ENCODE data around the gene ADGRL3.

ADGRL3 gene

GRCh38 chr4:61277785-61278760 lies 77.9 kb downstream of the ADGRL3 start:
- TF ChIP-seq GATA1 (IDR thresholded peaks at IDR 0.05; ENCODE audit: low read depth, low read length) (no peak), POLR2A (IDR thresholded peaks at IDR 0.05; ENCODE audit: low read length) (no peak)
- DNase-seq, result no peak

GRCh38 chr4:61292322-61292721 lies 92.2 kb downstream of the ADGRL3 start:
- DNase-seq, result no peak
- no peak for TF ChIP-seq GATA1 (IDR thresholded peaks at IDR 0.05; ENCODE audit: low read depth, low read length)
- no peak for TF ChIP-seq POLR2A (IDR thresholded peaks at IDR 0.05; ENCODE audit: low read length)

- DNase-seq, result no peak
- TF ChIP-seq GATA1 (IDR thresholded peaks at IDR 0.05; ENCODE audit: low read depth, low read length) (no peak), POLR2A (IDR thresholded peaks at IDR 0.05; ENCODE audit: low read length) (no peak)
These were observed 93.7 kb downstream of the ADGRL3 start for GRCh38 chr4:61293707-61294400.

- no peak for DNase-seq
- TF ChIP-seq POLR2A (IDR thresholded peaks at IDR 0.05; ENCODE audit: low read length), result no peak
- no peak for TF ChIP-seq GATA1 (IDR thresholded peaks at IDR 0.05; ENCODE audit: low read depth, low read length)
These were observed 94.8 kb downstream of the ADGRL3 start for GRCh38 chr4:61294936-61295335.

- TF ChIP-seq GATA1 (IDR thresholded peaks at IDR 0.05; ENCODE audit: low read depth, low read length), result no peak
- TF ChIP-seq POLR2A (IDR thresholded peaks at IDR 0.05; ENCODE audit: low read length), result no peak
- DNase-seq, result no peak
These were observed 96.0 kb downstream of the ADGRL3 start for GRCh38 chr4:61296144-61296543.

- TF ChIP-seq POLR2A (IDR thresholded peaks at IDR 0.05; ENCODE audit: low read length) (no peak), GATA1 (IDR thresholded peaks at IDR 0.05; ENCODE audit: low read depth, low read length) (no peak)
- no peak for DNase-seq
These were observed 98.1 kb downstream of the ADGRL3 start for GRCh38 chr4:61298178-61298740.

- no peak for TF ChIP-seq POLR2A (IDR thresholded peaks at IDR 0.05; ENCODE audit: low read length)
- DNase-seq, result no peak
These were observed 99.2 kb downstream of the ADGRL3 start for GRCh38 chr4:61299316-61299715.

GRCh38 chr4:61300266-61300844 lies 100.2 kb downstream of the ADGRL3 start:
- no peak for TF ChIP-seq GATA1 (IDR thresholded peaks at IDR 0.05; ENCODE audit: low read depth, low read length)
- no peak for TF ChIP-seq POLR2A (IDR thresholded peaks at IDR 0.05; ENCODE audit: low read length)
- no peak for DNase-seq

- no peak for DNase-seq
- TF ChIP-seq POLR2A (IDR thresholded peaks at IDR 0.05; ENCODE audit: low read length) (no peak), GATA1 (IDR thresholded peaks at IDR 0.05; ENCODE audit: low read depth, low read length) (no peak)
These were observed 101.1 kb downstream of the ADGRL3 start for GRCh38 chr4:61301271-61301670.

- TF ChIP-seq GATA1 (IDR thresholded peaks at IDR 0.05; ENCODE audit: low read depth, low read length) (no peak), POLR2A (IDR thresholded peaks at IDR 0.05; ENCODE audit: low read length) (no peak)
- DNase-seq, result no peak
These were observed 107.9 kb downstream of the ADGRL3 start for GRCh38 chr4:61308033-61308432.

GRCh38 chr4:61309616-61310015 lies 109.5 kb downstream of the ADGRL3 start:
- TF ChIP-seq POLR2A (IDR thresholded peaks at IDR 0.05; ENCODE audit: low read length), result no peak
- TF ChIP-seq GATA1 (IDR thresholded peaks at IDR 0.05; ENCODE audit: low read depth, low read length), result no peak
- no peak for DNase-seq

GRCh38 chr4:61312526-61312925 lies 112.4 kb downstream of the ADGRL3 start:
- TF ChIP-seq POLR2A (IDR thresholded peaks at IDR 0.05; ENCODE audit: low read length) (no peak), GATA1 (IDR thresholded peaks at IDR 0.05; ENCODE audit: low read depth, low read length) (no peak)
- no peak for DNase-seq

GRCh38 chr4:61318431-61318830 lies 118.3 kb downstream of the ADGRL3 start:
- no peak for DNase-seq

GRCh38 chr4:61319156-61319555 lies 119.0 kb downstream of the ADGRL3 start:
- DNase-seq, result no peak
- no peak for TF ChIP-seq POLR2A (IDR thresholded peaks at IDR 0.05; ENCODE audit: low read length)
- no peak for TF ChIP-seq GATA1 (IDR thresholded peaks at IDR 0.05; ENCODE audit: low read depth, low read length)

More at GRCh38 chr4:61318431-61318830, 118.3 kb downstream of the ADGRL3 start:
- no peak for TF ChIP-seq GATA1 (IDR thresholded peaks at IDR 0.05; ENCODE audit: low read depth, low read length)
- no peak for TF ChIP-seq POLR2A (IDR thresholded peaks at IDR 0.05; ENCODE audit: low read length)

All from erythroblast (primary cell).